Measurements from ENCODE around the gene ADTRP. TPM values are rescaled to one million over a fixed set of nuclear protein-coding genes. Genes with fewer than 3 reads are reported as not detected.

Gene ADTRP
- total and polyA plus RNA-seq, 2 experiments from 2014 or later = not detected

GRCh38 chr6:11785774-11786579 is 7.4 kb upstream of the ADTRP start:
- Histone ChIP-seq H3K4me3 (no peak overlapping the region), H3K36me3 (no peaks in the 10 kb centered on the region), H3K27ac (no peak overlapping the region), H3K9me3 (ENCODE audit: low read depth) (no peaks in the 10 kb centered on the region), H3K4me1 (ENCODE audit: low read depth) (no peaks in the 10 kb centered on the region), H3K27me3 (no peaks in the 10 kb centered on the region)
- TF ChIP-seq CTCF (IDR thresholded peaks at IDR 0.05; ENCODE audit: low read depth, low read length) = no peak
- no peak for DNase-seq (ENCODE audit: low read depth in 1 of 2, low spot score in 1 of 2)

GRCh38 chr6:11785415-11785773 is 6.8 kb upstream of the ADTRP start:
- DNase-seq (ENCODE audit: low read depth in 1 of 2, low spot score in 1 of 2) = no peak

GRCh38 chr6:11784341-11784740 is 5.7 kb upstream of the ADTRP start:
- TF ChIP-seq CTCF (IDR thresholded peaks at IDR 0.05; ENCODE audit: low read depth, low read length) = no peak
- no peaks in the 10 kb centered on the region for H3K27me3 ChIP-seq
- DNase-seq (ENCODE audit: low read depth in 1 of 2, low spot score in 1 of 2) = no peak

More at GRCh38 chr6:11785415-11785773, 6.8 kb upstream of the ADTRP start:
- Histone ChIP-seq H3K27ac (no peak overlapping the region), H3K4me1 (ENCODE audit: low read depth) (no peaks in the 10 kb centered on the region), H3K27me3 (no peaks in the 10 kb centered on the region), H3K9me3 (ENCODE audit: low read depth) (no peaks in the 10 kb centered on the region), H3K4me3 (no peak overlapping the region), H3K36me3 (no peaks in the 10 kb centered on the region)
- no peak for TF ChIP-seq CTCF (IDR thresholded peaks at IDR 0.05; ENCODE audit: low read depth, low read length)

GRCh38 chr6:11783524-11784064 is 5.0 kb upstream of the ADTRP start:
- no peak for DNase-seq (ENCODE audit: low read depth in 1 of 2, low spot score in 1 of 2)
- H3K36me3 ChIP-seq = no peaks in the 10 kb centered on the region
- H3K4me3 ChIP-seq = no peak overlapping the region
- no peak overlapping the region for H3K27ac ChIP-seq
- H3K9me3 ChIP-seq (ENCODE audit: low read depth) = no peaks in the 10 kb centered on the region
- no peaks in the 10 kb centered on the region for H3K27me3 ChIP-seq
- no peak for TF ChIP-seq CTCF (IDR thresholded peaks at IDR 0.05; ENCODE audit: low read depth, low read length)
- no peaks in the 10 kb centered on the region for H3K4me1 ChIP-seq (ENCODE audit: low read depth)

More at GRCh38 chr6:11784341-11784740, 5.7 kb upstream of the ADTRP start:
- Histone ChIP-seq H3K4me1 (ENCODE audit: low read depth) (no peaks in the 10 kb centered on the region), H3K36me3 (no peaks in the 10 kb centered on the region), H3K4me3 (no peak overlapping the region), H3K27ac (no peak overlapping the region), H3K9me3 (ENCODE audit: low read depth) (no peaks in the 10 kb centered on the region)

- no peak overlapping the region for H3K4me3 ChIP-seq
- H3K36me3 ChIP-seq = no peaks in the 10 kb centered on the region
- no peak for TF ChIP-seq CTCF (IDR thresholded peaks at IDR 0.05; ENCODE audit: low read depth, low read length)
- no peaks in the 10 kb centered on the region for H3K9me3 ChIP-seq (ENCODE audit: low read depth)
- H3K27ac ChIP-seq = no peak overlapping the region
- H3K4me1 ChIP-seq (ENCODE audit: low read depth) = no peaks in the 10 kb centered on the region
- no peak for DNase-seq (ENCODE audit: low read depth in 1 of 2, low spot score in 1 of 2)
- no peaks in the 10 kb centered on the region for H3K27me3 ChIP-seq
These were observed 3.9 kb upstream of the ADTRP start for GRCh38 chr6:11782524-11782923.
